Muscle layer of colon (tissue), 2 donors: ENCODE data around the gene PPL.
"Not testable (repeated sequence)": the region's sequence is repeated elsewhere in the genome, so short reads cannot be mapped to it uniquely, and the experiment has no call there.

Experiments
- H3K27ac ChIP-seq: one replicate; pipeline ENCODE4 v1.7.0; 2013; ENCODE audit warnings: low read depth, mild to moderate bottlenecking, low read length, moderate library complexity
- H3K27me3 ChIP-seq, 2 donors: one replicate each; pipeline ENCODE4 v1.7.0; 2013; ENCODE audit warnings: low read length in 2 of 2, mild to moderate bottlenecking in 2 of 2; ENCODE audit not compliant: insufficient read depth in 2 of 2, control insufficient read depth in 1 of 2
- H3K36me3 ChIP-seq: one replicate; pipeline ENCODE4 v1.7.0; 2013; ENCODE audit warnings: mild to moderate bottlenecking, low read length; ENCODE audit not compliant: insufficient read depth
- H3K4me1 ChIP-seq: one replicate; pipeline ENCODE4 v1.7.0; 2013; ENCODE audit warnings: mild to moderate bottlenecking, low read length; ENCODE audit not compliant: insufficient read depth
- H3K4me3 ChIP-seq, 2 donors: one replicate each; pipeline ENCODE4 v1.7.0; 2013; ENCODE audit warnings: low read length in 2 of 2, low read depth in 1 of 2, mild to moderate bottlenecking in 1 of 2, moderate library complexity in 1 of 2
- H3K9ac ChIP-seq: one replicate; pipeline ENCODE4 v1.7.0; 2013; ENCODE audit warnings: low read length
- H3K9me3 ChIP-seq: one replicate; pipeline ENCODE4 v1.7.0; 2013; ENCODE audit warnings: mild to moderate bottlenecking, low read length
- donor health status: abdominal sarcoma.
- donor health status: Adenocarcinoma of cecum.

PPL gene

GRCh38 chr16:4957420-4957719 is 20.4 kb upstream of the PPL start:
- Histone ChIP-seq H3K4me3 (peak overlapping the region; percentile 23 to 68), H3K27me3 (no peaks in the 10 kb centered on the region), H3K27ac (peak overlapping the region; percentile 60)

GRCh38 chr16:4954714-4955113 is 17.8 kb upstream of the PPL start:
- Histone ChIP-seq H3K27me3 (no peaks in the 10 kb centered on the region), H3K4me1 (peaks cover 19% of the 10 kb centered on the region), H3K9me3 (no peaks in the 10 kb centered on the region), H3K27ac (no peak overlapping the region), H3K36me3 (no peaks in the 10 kb centered on the region), H3K9ac (no peak overlapping the region), H3K4me3 (no peak overlapping the region)

More at GRCh38 chr16:4957420-4957719, 20.4 kb upstream of the PPL start:
- Histone ChIP-seq H3K36me3 (no peaks in the 10 kb centered on the region), H3K9ac (no peak overlapping the region), H3K9me3 (no peaks in the 10 kb centered on the region), H3K4me1 (peaks cover 19% of the 10 kb centered on the region)

- H3K4me1 ChIP-seq, H3K9me3 ChIP-seq, H3K4me3 ChIP-seq, H3K27me3 ChIP-seq, H3K9ac ChIP-seq, H3K27ac ChIP-seq, H3K36me3 ChIP-seq: not testable (repeated sequence)
Measured at GRCh38 chr16:4951583-4951982, 14.6 kb upstream of the PPL start.

DNA sequence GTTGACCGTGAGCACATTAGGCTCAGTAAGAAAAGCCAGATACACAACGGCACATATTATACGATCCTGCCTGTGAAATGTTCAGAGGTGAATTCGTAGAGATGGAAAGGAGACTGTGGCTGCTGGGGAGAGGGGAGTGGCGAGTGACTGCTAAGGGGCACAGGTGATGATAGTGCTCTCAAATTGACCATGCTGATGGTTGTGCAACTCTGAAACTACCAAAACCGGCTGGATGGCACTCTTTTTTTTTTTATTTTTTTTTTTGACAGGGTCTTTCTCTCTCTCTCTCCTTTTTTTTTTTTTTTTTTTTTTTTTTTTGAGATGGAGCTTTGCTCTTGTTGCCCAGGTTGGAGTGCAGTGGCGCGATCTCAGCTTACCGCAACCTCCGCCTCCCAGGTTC is 13.0 kb upstream of the PPL start:
- Histone ChIP-seq H3K4me1 (peaks cover 10% of the 10 kb centered on the region), H3K9me3 (no peaks in the 10 kb centered on the region), H3K36me3 (no peaks in the 10 kb centered on the region), H3K4me3 (no peak overlapping the region), H3K27me3 (no peaks in the 10 kb centered on the region), H3K27ac (no peak overlapping the region), H3K9ac (no peak overlapping the region)

DNA sequence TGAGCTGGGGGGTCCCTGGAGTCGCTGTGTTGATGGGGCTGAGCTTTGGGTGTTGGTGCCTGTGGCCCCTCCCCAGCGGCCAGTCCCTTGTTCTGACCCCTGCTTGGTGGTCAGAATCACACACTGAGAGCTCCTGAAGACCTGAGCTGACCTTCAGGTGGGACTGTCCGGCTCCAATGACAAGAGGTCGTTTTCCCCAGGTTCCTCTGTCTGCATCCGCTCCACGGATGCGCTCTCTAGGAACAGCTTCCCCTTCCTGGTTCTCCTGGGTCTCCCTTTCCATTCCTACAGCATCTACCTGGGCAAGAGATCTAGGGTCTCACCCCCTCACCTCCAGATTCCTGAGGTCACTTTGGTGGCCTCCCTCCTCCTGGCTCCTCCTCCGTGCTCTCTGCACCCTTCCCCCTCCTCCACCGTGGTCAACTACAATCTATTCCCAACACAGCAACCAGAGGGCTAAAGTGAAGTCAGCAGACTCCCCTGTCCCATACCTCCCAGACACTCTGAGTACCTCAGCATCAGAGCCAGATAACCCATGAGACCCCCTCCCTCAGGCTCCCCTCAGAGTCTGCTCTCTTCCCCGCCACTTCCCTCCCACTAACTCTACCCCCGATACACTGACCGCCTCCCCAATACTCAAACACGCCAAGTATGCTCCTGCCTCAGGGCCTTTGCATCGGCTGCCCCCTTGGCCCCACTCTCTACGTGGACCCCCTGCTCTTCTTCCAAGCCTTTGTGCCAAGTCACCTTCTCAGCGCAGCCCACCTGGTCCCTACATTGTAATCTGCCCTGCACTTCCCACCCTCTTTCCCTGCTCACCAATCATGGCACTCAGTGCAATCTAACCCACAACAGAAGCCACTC is 12.2 kb upstream of the PPL start:
- Histone ChIP-seq H3K27me3 (no peaks in the 10 kb centered on the region), H3K36me3 (no peaks in the 10 kb centered on the region), H3K9ac (no peak overlapping the region), H3K9me3 (no peaks in the 10 kb centered on the region), H3K4me3 (no peak overlapping the region), H3K27ac (no peak overlapping the region), H3K4me1 (peaks cover 16% of the 10 kb centered on the region)

DNA sequence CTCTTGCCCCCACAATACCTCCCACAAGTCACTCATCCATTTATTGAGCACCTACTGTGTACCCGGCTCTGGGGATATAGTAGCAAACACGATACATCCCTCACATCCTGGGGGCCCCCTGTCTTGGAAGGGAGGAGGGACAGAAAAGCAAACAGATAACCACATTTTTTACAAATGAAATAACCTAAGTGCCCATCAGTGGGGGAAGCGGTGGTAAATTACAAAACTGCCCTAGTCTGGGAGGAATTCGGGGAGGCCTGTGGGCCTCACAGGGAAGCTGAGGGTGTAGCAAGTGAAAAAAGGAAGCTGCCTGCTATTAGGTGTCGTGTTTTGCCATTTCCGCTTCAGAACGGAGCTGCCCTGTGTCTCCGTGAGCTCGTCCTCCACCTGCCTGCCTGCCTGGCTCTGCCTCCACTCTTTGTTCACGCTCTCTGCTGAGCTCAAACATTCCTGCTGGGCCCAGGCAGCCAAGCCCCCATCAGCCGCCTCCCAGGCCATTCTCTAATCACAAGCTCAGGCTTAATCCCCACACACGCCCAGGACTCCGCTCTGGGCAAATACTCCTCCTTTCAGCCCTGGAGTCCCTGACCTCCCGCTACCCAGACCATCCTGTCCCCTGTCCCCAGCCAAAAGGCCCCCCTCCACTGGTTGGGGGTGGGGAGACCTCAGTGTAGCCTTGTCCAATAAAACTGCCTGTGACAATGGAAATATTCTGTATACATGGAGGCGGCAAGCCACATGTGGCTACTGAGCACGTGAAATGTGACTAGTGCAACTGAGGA is 11.0 kb upstream of the PPL start:
- no peaks in the 10 kb centered on the region for H3K27me3 ChIP-seq
- no peak overlapping the region for H3K9ac ChIP-seq
- H3K9me3 ChIP-seq = no peaks in the 10 kb centered on the region
- no peak overlapping the region for H3K4me3 ChIP-seq
- H3K27ac ChIP-seq = no peak overlapping the region
- peaks cover 29% of the 10 kb centered on the region for H3K4me1 ChIP-seq
- no peaks in the 10 kb centered on the region for H3K36me3 ChIP-seq

- H3K36me3 ChIP-seq = no peaks in the 10 kb centered on the region
- no peak overlapping the region for H3K9ac ChIP-seq
- H3K4me1 ChIP-seq = peaks cover 36% of the 10 kb centered on the region
- H3K9me3 ChIP-seq = no peaks in the 10 kb centered on the region
- no peaks in the 10 kb centered on the region for H3K27me3 ChIP-seq
- no peak overlapping the region for H3K27ac ChIP-seq
- no peak overlapping the region for H3K4me3 ChIP-seq
Measured at GRCh38 chr16:4946917-4947316, 10.0 kb upstream of the PPL start.

DNA sequence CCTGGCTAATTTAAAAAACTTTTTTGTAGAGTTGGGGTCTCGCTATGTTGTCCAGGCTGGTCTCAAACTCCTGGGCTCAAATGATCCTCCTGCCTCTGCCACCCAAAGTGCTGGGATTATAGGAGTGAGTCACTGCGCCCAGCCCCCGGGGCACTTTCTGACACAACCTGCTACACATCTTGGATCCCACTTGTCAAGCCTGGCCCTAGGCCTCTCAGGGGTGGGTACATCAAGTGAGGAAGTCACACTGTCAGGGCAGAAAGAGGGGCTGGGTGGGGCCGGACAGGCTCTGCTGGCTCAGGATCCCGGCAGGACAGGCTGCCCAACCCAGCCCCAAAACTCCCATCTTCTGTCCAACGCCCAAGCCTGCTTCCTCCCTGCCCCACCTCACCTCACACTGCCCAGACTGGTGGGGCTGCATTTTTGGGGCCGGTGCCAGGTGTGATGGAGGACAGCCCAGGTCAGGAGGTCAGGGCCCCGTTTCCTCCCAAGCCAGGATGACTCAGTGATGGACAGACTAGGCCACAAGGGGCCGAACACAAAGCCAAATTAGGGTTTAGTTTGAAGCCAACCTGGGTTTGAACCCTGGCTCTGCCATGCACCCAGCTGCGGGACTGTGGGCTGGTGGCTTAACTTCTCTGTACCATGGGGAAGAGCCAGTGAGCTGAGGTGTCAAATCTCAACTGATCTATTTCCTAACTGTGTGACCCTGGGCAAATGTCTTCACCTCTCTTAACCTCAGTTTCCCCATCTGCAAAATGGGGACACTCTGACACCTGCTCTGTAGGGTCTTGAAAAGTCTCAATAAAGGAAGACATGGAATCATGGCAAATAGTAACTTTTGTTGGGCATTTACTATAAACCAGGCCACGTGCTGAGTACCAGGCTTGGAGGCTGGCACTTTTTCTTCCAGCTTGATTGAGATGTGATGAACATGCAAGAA is 8.9 kb upstream of the PPL start:
- H3K36me3 ChIP-seq = no peaks in the 10 kb centered on the region
- H3K4me1 ChIP-seq = peaks cover 36% of the 10 kb centered on the region
- no peaks in the 10 kb centered on the region for H3K27me3 ChIP-seq
- no peak overlapping the region for H3K9ac ChIP-seq
- no peak overlapping the region for H3K27ac ChIP-seq
- H3K4me3 ChIP-seq = no peak overlapping the region
- H3K9me3 ChIP-seq = no peaks in the 10 kb centered on the region

DNA sequence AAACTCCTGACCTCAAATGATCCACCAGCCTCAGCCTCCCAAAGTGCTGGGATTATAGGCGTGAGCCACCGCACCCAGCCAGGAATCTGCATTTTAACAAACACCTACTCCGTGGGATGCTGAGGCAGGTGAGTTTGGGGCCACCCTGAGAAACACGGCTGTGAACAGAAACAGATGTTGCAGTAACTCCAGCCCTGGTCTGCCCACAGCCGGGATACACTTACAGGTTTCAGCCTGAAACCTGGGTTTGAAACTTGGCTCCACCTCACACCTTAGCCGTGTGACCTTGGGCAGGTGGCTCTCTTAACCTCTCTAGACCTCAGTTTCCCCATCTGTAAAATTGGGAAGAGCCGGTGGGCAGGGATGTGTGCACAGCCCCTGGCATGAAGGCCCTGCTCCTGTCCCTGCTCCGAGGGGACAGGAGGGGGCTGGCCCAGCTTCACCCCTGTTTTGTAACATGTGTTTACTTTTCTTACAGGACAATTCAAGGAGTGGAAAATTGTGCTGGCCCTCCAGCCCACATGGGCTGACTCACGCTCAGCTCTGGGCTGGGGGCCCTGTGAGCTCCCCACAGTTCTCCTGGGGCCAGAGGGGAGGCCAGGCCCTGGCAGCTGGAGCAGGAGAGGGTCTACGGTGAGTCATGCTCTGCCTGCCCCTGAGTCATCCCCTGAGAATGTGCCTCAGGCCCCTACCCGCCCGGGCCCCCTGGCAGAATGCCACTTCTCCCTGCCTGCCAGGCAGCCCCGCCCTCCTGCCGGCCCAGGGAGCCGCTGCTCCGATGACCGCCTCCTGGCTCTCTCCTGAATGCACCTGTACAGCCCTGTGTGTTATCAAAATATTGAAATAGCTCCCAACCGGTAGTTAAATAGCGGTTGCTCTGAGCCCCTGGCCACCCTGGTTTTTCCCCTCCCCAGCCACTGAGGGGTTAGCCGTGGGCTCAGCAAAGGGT is 7.7 kb upstream of the PPL start:
- Histone ChIP-seq H3K9me3 (no peaks in the 10 kb centered on the region), H3K27ac (peak overlapping the region; percentile 28), H3K27me3 (no peaks in the 10 kb centered on the region), H3K4me3 (no peak overlapping the region), H3K36me3 (no peaks in the 10 kb centered on the region), H3K9ac (no peak overlapping the region), H3K4me1 (peaks cover 36% of the 10 kb centered on the region)

DNA sequence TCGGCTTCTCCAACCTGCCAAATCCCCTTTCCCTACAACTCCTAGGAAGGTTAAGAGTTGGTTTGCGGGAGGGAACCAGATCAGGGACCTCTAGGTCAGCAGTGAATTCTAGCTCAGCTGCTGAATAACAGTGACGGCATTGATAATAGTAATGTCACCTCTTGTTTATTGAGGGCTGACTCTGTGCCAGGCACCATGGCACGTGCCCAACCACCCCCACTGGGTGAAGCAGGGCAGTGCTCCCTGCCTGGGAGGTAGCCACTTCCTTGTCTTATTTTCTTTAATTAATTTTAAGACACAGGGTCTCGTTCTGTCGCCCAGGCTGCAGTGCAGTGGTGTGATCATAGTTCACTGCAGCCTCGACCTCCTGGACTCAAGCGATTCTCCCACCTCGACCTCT is 5.5 kb upstream of the PPL start:
- no peak overlapping the region for H3K4me3 ChIP-seq
- no peaks in the 10 kb centered on the region for H3K9me3 ChIP-seq
- peak overlapping the region; percentile 28 for H3K27ac ChIP-seq
- H3K4me1 ChIP-seq = peaks cover 40% of the 10 kb centered on the region
- no peaks in the 10 kb centered on the region for H3K27me3 ChIP-seq
- H3K36me3 ChIP-seq = no peaks in the 10 kb centered on the region
- no peak overlapping the region for H3K9ac ChIP-seq
